HAP-1 (cell line): ENCODE measurements around the gene IL22RA2.

Experiments used
- DNase-seq, 2 experiments: peaks; one replicate each; pipeline ENCODE4 v3.0.0-alpha.2; 2016 to 2020; ENCODE audit warnings: low spot score in 2 of 2
- H3K27me3 ChIP-seq: fragments of 250-450 bp; sonication (Bioruptor Pico); 2 replicates; pipeline ENCODE4 v1.5.1; 2020; ENCODE audit warnings: low read depth, mild to moderate bottlenecking, moderate library complexity
- H3K36me3 ChIP-seq: fragments of 250-450 bp; sonication (Bioruptor Pico); replicated peaks from 2 replicates; pipeline ENCODE4 v1.5.1; 2020; ENCODE audit warnings: mild to moderate bottlenecking
- H3K4me1 ChIP-seq: fragments of 250-450 bp; sonication (Bioruptor Pico); 2 replicates; pipeline ENCODE4 v1.5.1; 2020; ENCODE audit warnings: mild to moderate bottlenecking
- H3K4me3 ChIP-seq: fragments of 250-450 bp; sonication (Bioruptor Pico); 2 replicates; pipeline ENCODE4 v1.5.1; 2020; ENCODE audit warnings: mild to moderate bottlenecking, moderate library complexity
- H3K9me3 ChIP-seq: fragments of 250-450 bp; sonication (Bioruptor Pico); 2 replicates; pipeline ENCODE4 v1.5.1; 2020; ENCODE audit warnings: mild to moderate bottlenecking, moderate library complexity
- in situ Hi-C: fragments of 300-500 bp; cut with MboI; formaldehyde crosslinking; loops from 3 replicates; pipeline ENCODE4 v1.14.3; 2020; ENCODE audit warnings: low sequenced_read_pairs, inconsistent platforms, mixed read lengths

Gene IL22RA2

GRCh38 chr6:137102050-137102848 is 71.2 kb downstream of the IL22RA2 start:
- DNase-seq, result no peak
- H3K4me3 ChIP-seq, result no peak overlapping the region
- H3K27me3 ChIP-seq, result no peaks in the 10 kb centered on the region; the same call in 1 of the 2 replicates
- no peaks in the 10 kb centered on the region for H3K36me3 ChIP-seq
- in situ Hi-C loops, result no loop called here
- peaks cover 10% of the 10 kb centered on the region for H3K4me1 ChIP-seq
- no peaks in the 10 kb centered on the region; the same call in 1 of the 2 replicates for H3K9me3 ChIP-seq

DNA sequence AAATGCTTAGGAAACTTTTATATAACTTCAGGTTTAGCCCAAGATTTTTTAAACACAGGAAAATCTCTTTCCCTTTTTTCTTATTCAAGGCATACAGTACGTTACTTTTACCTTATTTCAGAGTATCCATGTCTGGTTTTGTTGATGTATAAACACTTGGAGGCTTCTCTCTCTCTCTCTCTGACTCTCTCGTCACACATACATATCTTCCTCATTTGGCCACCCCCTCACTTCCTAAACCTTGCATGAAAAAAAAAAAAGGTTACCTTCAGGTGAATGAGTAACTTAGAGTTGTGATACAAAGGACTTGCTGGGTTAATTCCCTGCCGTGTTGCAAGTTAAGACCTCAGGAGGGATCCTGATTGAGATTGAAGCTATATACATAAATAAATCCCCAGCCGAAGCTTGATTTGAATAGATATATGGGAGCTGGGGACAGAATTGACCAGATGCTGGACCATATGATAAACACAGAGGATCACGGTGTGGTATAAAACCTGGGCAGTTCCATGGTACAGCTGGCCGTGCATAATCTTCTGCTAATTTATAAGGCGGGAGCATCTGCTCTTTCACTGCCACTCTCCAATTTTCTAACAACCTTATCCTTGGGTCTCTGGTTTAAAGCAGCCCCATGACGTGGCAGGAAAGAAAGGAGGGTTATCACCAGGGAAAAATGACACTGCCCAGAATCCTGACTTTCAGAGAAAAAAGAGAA is 73.6 kb downstream of the IL22RA2 start:
- H3K4me3 ChIP-seq, result no peak overlapping the region
- in situ Hi-C loops, result loop anchor here (10.0 kb wide), 1 partner anchor 545 kb away; no protein-coding TSS in a partner anchor
- no peaks in the 10 kb centered on the region for H3K36me3 ChIP-seq
- DNase-seq, result no peak
- no peaks in the 10 kb centered on the region for H3K27me3 ChIP-seq
- peaks cover 21% of the 10 kb centered on the region for H3K4me1 ChIP-seq
- no peaks in the 10 kb centered on the region; the same call in none of the 2 replicates for H3K9me3 ChIP-seq

DNA sequence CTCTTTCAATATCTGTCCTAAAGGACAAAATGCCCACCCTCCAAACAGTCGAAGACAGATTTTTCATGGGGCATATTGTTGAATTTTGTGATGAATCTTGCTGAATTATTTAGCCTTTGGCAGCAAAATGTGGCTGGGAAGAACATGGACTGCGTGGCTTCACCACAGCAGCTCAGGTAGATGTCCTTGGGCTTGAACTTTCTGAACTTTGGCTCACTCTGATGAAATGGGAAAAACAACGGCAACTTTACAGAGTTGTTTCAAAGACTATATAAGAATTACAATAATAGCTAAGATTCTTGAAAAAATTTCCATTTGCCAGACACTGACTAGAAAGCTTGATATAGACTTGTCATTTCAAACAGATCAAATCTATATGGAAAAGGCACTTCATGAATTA is 75.9 kb downstream of the IL22RA2 start:
- no peak overlapping the region for H3K4me3 ChIP-seq
- peaks cover 21% of the 10 kb centered on the region for H3K4me1 ChIP-seq
- no peaks in the 10 kb centered on the region; the same call in none of the 2 replicates for H3K9me3 ChIP-seq
- no peak for DNase-seq
- no peaks in the 10 kb centered on the region for H3K36me3 ChIP-seq
- H3K27me3 ChIP-seq, result no peaks in the 10 kb centered on the region
- in situ Hi-C loops, result loop anchor here (10.0 kb wide), 1 partner anchor 547 kb away; no protein-coding TSS in a partner anchor

GRCh38 chr6:137097057-137097456 is 76.4 kb downstream of the IL22RA2 start:
- Histone ChIP-seq H3K27me3 (no peaks in the 10 kb centered on the region), H3K9me3 (no peaks in the 10 kb centered on the region; the same call in none of the 2 replicates), H3K36me3 (no peaks in the 10 kb centered on the region), H3K4me1 (peaks cover 21% of the 10 kb centered on the region), H3K4me3 (no peak overlapping the region)
- DNase-seq, result no peak
- in situ Hi-C loops, result loop anchor here (10.0 kb wide), 1 partner anchor 548 kb away; no protein-coding TSS in a partner anchor

DNA sequence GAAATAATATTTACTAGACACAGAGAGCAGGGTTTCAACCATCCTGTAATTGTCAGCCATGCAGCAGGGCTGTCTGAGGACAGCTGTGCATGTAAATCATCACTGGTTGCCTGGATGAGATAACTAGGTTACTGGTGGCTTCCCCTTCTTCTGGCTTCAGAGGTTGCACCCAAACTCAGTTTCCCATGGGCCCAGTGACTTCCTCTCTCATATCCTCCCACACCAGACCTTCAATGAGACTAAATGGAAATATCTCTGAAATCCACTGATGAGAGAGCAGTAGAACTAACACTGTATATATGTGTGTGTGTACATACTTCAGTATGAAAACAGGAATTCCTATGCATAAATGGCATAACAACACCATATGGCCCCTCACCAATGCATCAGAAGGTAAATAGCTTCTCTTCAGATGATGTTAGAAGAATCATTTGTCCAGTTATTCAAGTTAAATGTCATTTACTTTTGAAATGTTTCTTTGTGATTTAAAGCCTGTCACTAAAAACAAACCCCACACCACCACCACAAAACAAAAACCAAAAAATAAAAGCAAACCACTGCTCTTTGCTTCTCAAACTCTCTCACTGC is 77.7 kb downstream of the IL22RA2 start:
- H3K27me3 ChIP-seq, result no peaks in the 10 kb centered on the region
- no peaks in the 10 kb centered on the region; the same call in 1 of the 2 replicates for H3K9me3 ChIP-seq
- in situ Hi-C loops, result loop anchor here (10.0 kb wide), 1 partner anchor 549 kb away; no protein-coding TSS in a partner anchor
- no peaks in the 10 kb centered on the region for H3K36me3 ChIP-seq
- no peak for DNase-seq
- peaks cover 12% of the 10 kb centered on the region for H3K4me1 ChIP-seq
- no peak overlapping the region for H3K4me3 ChIP-seq

- in situ Hi-C loops, result loop anchor here (10.0 kb wide), 1 partner anchor 550 kb away; no protein-coding TSS in a partner anchor
- Histone ChIP-seq H3K4me3 (no peak overlapping the region), H3K9me3 (no peaks in the 10 kb centered on the region; the same call in 1 of the 2 replicates), H3K4me1 (peaks cover 11% of the 10 kb centered on the region), H3K27me3 (no peaks in the 10 kb centered on the region), H3K36me3 (no peaks in the 10 kb centered on the region)
- DNase-seq, result peak in 1 of 2 experiments; percentile 11
Observed at GRCh38 chr6:137095093-137095492, 78.4 kb downstream of the IL22RA2 start.

DNA sequence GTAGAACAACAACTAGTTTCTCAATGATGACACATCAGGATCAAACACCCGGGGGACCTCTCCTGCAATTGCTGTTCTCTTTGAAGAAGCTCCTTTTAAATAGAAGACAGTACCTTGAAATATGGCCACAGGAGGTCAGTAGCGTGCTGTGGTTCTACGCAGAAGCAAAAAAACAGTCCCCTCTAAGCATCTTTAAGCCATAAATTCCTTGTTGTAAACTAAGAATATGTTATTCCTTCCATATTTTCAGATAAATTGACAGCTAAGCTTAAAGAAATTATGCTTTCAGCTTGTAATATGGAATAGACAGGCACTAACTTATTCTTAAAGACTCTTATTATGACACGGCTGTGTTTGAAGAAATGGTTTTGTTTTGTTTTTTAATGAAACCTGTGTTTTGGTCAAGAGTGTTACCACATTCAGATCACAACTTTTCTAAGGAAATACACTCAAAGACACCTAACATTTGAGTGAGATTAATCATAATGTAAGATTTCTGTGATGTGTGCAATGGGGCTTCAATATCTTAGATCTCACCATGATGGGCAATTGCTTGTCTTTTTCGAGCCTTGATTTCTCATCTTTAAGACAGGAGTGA is 78.9 kb downstream of the IL22RA2 start:
- Histone ChIP-seq H3K36me3 (no peaks in the 10 kb centered on the region), H3K4me1 (peaks cover 11% of the 10 kb centered on the region), H3K9me3 (no peaks in the 10 kb centered on the region; the same call in 1 of the 2 replicates), H3K4me3 (no peak overlapping the region), H3K27me3 (no peaks in the 10 kb centered on the region)
- in situ Hi-C loops, result loop anchor here (10.0 kb wide), 1 partner anchor 550 kb away; no protein-coding TSS in a partner anchor
- peak; percentile 74 to 84 for DNase-seq
